ENCODE data around the gene BPIFB6.

- TF ChIP-seq CTCF (tag by site-specific recombination; IDR thresholded peaks at IDR 0.05) (no peak), ZNF292 (tag by site-specific recombination; IDR thresholded peaks at IDR 0.05; ENCODE audit: borderline replicate concordance, low read depth) (no peak), ZNF626 (tag by site-specific recombination; IDR thresholded peaks at IDR 0.05) (no peak), ZNF776 (tag by site-specific recombination; IDR thresholded peaks at IDR 0.05; ENCODE audit: borderline replicate concordance) (no peak), ZBTB17 (tag by site-specific recombination; IDR thresholded peaks at IDR 0.05) (peak; percentile 80; the same call in 1 of the 2 replicates), ZNF157 (tag by site-specific recombination; IDR thresholded peaks at IDR 0.05) (no peak), ZNF830 (tag by site-specific recombination; IDR thresholded peaks at IDR 0.05; ENCODE audit: low read depth) (no peak), ZNF274 (IDR thresholded peaks at IDR 0.05; ENCODE audit: low read length) (no peak), ZNF274 (tag by site-specific recombination; IDR thresholded peaks at IDR 0.05; ENCODE audit: borderline replicate concordance) (no peak), TCF7L2 (IDR thresholded peaks at IDR 0.05; ENCODE audit: borderline replicate concordance, low read depth, low read length) (no peak), ZBTB26 (tag by site-specific recombination; optimal IDR thresholded peaks at IDR 0.05) (no peak)
Observed at GRCh38 chr20:33033381-33033780, 1.9 kb downstream of the BPIFB6 start.
